Measurements from ENCODE around the gene PUS3.

The PUS3 gene, protein sequence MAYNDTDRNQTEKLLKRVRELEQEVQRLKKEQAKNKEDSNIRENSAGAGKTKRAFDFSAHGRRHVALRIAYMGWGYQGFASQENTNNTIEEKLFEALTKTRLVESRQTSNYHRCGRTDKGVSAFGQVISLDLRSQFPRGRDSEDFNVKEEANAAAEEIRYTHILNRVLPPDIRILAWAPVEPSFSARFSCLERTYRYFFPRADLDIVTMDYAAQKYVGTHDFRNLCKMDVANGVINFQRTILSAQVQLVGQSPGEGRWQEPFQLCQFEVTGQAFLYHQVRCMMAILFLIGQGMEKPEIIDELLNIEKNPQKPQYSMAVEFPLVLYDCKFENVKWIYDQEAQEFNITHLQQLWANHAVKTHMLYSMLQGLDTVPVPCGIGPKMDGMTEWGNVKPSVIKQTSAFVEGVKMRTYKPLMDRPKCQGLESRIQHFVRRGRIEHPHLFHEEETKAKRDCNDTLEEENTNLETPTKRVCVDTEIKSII

DNA sequence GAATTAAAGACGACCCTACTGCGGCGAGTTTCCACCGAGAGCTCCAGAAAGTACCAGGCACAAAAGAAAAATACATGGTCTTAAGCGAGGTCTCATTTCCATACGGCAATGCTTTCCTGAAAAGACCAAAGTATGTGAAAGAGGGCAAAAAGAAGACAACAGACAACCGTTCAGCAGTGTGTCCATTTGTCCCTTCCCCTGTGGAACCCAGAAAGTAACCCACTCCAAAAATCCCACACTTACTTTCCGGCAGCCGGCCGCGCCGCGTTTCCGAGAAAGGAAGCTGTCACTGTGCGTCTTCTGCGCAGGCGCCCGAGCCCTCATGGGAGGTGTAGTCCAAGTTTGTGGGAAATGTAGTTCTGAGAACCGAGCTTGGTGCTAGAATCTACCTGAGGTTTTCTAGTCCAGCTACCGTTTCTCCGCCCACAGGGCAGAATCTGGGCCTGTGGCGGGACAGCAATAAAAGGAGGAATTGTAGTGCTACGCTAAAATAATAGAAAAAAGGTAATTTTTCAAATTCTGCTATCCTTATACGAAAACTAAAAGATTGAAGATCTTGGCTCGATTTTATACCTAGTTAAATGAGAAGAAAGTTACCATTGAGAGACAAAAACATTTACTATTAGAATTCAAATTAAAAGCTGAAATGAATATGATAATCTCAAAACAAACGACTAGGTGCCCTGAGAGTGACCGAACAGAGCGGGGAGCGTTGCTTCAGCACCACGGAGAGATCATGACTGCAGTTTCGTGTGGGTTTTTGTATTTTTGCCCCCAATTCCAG, at the start of gene PUS3:
Gene PUS3, minus strand, starts transcription at position 280 of the 784 bp plus-strand sequence. CDS start 6,922 bp downstream, outside the sequence.
- DNase-seq (ENCODE audit: low spot score), result peak; percentile 89

DNA sequence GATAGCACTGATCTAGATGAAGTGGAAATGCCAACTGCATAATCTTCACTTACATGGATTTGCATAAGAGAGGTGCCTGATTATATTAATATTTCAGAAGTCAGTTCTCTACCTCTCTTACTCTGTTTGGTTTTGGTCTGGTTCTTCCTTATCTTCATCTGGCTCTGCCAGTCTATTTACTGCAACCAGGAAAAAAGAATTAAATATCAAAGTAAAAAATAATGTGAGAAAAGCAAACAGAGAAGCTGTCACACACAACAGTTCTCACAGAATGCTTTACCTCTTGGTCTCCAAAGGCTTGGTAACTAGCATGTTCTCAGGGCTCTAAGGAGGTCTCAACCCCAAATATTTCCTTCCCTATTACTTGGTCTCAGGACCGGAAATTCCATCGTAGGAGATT, 49.6 kb upstream of the PUS3 start:
- DNase-seq (ENCODE audit: low spot score), result no peak

DNA sequence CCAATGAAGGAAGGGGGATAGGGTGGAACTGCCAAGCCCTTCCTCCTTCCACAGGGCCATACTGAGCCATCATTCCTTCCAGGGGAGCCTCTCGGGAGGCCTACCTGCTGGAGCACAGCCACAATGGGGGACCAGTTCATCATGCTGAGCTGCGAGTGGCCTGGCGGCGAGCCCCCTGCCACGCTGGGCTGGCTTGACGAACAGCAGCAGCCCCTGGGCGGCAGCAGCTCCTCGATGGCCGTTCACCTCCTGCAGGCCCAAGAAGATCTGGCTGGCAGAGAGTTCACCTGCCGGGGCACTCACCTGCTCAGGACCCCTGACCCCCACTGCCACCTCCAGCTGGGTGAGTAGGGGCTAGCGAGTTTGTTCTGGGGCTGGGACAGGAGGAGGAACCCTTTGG, 48.7 kb upstream of the PUS3 start:
- no peak for DNase-seq (ENCODE audit: low spot score)

DNA sequence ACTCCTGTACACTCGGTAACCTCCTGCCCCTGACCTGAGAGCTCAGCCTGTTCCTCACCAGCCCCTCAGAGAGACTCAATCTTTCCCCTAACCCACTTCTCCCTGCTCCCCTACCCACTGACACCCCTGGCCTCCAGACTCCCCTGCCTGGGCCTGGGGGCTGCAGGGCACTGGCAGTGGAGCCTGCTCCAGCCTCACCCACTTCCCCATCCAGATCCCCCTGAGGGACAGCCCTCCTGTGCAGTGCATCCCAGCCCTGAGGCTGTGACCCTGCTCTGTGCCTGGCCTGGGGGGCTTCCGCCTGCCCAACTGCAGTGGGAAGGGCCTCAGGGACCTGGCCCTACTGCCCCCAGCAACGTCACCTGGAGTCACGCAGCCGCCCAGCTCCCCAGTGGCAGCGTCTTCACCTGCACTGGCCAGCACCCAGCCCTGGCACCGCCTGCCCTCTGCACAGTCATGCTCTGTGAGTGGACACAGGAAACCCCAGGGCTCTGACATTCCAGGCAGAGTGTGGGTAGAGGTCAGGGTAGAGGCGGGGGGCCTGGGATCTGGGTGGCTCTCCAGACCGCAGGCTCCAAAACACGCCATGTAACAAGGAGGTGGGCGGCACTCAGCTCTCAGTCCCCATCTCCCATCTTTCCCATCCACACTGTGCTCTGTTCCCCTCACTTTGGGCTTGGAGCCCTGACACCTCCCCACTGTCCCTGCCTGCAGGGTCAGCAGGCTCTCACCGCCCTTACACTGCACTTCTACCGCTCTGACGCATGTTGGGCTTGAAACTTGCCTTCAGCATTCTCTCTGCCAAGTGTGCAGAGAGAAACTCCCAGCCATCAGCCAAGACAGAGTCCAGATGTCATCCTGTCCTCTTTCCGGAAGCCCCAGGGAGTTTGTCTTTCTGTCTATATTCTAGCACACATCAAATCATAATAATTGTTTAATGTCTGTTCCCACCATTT, 48.0 kb upstream of the PUS3 start:
- no peak for DNase-seq (ENCODE audit: low spot score)

DNA sequence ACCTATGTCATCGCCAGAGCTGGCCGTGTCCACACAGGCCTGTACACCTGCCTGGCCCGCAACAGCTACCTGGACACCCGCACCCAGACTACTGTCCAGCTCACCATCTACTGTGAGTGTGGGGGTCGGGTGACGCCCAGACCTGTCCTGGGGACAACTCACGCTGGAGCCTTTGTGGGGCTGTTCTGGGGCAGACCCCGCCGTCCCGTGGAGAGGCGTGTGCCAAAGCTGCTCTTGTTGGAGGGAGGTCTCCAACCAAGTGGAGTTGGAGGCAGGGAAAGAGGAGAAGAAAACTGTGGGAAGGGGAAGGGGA, 47.1 kb upstream of the PUS3 start:
- no peak for DNase-seq (ENCODE audit: low spot score)

DNA sequence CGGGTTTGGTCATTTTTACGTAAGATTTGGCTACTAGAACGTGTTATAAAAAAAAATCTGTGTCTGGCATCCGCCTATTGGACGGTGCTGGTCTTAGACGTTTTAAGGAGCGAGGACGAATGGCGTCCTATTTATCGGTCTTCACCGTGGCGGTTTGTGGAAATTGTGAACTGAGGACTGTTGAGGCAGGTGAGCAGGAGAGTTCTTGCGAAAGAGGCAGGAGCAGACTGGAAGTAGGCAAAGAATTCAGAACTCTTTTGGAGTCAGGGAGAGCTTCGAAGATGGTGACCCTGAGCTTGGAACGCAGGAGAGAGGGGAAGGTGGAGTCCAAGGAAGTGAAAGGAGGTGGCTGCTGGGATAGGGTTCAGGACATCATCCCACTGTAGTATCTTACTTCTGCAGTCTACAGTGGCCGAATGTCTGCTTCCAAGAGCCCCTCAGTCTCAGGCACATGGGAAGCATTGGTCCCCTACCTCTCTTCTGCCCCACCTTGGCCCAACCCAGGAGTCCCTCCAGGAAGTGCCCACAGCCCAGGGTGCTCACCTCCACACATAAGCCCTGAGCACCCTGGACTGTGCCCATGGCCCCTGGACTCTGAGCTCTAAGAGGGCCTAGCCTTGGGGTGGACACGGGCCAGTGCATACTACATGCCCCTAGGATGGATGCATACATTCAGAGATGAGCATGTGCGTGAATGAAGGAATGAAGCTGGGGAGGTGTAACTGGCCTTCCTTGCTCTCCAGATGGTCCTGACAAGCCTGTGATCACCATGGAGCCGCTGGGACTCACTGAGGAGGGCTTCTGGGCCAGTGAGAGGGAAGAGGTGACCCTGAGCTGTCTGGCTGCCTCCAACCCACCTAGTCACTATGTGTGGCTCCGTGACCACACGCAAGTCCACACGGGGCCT, 46.5 kb upstream of the PUS3 start:
- DNase-seq (ENCODE audit: low spot score), result no peak

DNA sequence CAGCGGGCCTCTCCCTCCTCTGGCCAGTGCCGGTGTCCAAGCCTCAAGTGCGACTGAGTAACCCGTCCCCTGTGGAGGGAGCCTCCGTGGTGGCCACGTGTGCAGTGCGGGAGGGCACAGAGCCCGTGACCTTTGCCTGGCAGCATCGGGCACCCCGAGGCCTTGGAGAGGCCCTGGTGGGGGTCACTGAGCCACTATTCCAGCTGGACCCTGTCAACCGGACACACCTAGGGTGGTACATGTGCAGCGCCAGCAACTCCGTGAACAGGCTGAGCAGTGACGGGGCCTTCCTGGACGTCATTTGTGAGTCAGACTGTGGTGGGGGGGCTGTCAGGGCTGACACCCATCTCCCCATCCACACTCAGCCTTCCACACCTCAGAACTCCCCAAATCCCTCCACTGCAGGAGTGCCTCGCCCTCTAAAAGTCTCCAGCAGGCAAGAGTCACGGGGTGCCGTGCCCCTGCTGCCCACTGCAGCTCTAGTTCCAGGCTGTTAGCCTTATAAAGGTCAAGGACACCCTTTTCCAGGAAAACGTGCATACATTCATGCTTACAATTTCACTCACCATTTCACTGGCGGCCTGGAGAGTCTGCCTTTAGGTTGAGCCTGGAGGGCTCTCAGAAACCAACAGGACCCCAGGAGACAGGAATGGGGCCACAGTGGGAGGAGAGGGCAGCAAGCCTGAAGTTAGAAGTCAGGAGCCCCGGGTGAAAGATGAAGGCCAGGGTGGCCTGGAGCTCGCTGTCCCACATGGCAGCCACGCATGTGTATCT, 45.5 kb upstream of the PUS3 start:
- DNase-seq (ENCODE audit: low spot score), result no peak

DNA sequence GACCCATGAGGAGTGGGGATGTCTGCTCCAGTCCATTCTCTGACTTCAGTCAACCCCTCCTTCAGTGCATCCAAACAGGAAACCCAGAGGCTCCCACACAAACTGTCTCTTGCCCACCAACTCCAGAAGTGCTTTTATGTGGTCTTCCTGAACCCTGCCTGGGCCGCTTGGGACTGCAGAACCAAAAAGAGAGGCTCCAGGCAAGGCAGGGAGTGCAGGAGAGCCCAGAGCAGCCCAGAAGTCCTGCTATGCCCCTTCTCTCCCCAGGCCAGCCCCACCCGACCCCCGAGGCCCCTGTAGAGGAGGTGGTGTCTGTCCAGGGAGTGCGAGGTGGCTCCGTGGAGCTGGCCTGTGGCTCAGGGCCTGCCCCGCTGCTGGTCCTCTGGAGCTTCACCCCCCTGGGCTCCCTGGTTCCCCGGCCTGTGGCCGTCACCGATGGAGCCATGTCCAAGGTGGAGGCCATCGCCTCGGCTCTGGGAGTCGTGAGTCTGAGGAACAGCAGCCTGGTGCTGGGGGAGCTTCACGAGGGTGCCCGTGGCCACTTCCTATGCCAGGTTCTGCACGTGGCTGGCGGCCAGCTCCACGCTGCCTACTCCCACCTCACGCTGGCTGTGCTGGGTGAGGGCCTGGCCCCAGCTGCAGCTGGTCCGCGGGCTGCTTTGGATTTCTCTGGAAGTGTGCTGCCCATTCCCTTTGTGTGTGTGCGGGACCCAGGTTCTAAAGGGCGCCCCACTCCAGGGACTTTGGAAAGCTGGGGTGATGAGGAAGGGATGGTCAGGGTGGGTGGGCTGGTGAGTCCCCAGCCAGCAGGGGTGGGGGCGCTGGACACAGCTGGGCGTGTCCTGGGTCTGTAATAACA, 44.6 kb upstream of the PUS3 start:
- no peak for DNase-seq (ENCODE audit: low spot score)

DNA sequence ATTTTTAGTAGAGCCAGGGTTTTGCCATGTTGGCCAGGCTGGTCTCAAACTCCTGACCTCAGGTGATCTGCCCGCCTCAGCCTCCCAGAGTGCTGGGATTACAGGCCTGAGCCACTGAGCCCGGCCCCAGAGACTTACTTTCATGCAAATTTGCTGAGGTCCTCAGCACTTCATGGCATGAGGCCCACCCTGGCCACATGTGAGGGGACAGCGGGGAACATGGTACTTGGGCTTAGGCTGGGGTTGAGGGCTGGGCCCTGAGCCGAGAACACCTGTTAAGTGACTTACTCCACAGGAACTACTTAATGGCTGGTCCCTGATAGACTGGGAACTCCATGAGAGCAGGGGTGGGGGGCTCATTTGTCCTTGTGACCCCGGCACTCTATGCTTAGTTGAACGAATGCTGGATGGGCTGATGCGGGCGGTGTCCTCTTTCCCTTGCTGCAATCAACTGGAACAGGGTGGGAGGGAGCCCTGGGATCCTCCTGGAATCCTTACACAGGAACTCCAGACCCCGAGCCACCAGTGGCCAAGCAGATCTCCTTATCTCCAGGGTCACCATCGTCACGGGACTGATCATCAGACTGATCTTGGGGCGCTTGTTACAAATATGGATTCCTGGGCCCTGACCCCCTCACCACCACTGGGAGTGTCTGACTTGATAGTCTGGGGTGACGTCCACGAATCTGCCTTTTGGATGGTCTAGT, 43.9 kb upstream of the PUS3 start:
- DNase-seq (ENCODE audit: low spot score), result no peak

DNA sequence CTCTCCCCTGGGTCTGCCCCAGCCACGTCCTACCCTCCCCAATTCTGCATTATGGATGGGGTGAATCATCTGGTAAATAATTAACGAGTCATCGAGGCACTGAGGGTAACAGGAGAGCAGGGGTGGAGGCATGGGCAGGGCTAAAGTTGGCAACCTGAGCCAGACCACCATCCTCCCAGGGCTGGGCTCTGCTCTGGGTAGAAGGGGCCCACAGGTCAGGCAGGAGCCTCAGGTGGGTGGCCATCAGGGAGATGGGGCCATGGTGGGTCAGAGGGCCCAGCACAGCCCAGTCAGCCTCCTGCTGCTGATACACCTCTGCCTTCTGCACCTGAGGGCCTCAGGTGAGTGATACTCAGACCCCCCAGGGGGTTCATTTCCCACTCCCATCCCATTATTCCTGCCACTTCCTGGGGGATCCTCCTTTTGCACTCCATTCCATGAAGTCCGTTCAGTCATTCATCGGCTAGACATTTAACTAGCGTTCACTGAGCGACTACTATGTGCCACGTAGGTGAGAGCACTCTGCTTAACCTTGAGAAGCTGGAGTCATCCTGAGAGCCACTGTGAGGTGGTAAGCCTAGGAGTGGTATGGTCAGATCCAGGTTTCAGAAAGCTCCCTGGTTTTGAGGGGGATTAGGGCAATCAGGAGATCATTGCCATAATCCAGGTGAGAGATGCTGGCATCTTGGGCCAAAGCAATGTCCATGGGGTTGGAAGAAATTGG, 43.0 kb upstream of the PUS3 start, which contains the start of gene VSIG10L2:
Gene VSIG10L2, plus strand, starts transcription at position 248 of the 724 bp plus-strand sequence. Its CDS starts 12 bp downstream, at position 260.
- no peak for DNase-seq (ENCODE audit: low spot score)

DNA sequence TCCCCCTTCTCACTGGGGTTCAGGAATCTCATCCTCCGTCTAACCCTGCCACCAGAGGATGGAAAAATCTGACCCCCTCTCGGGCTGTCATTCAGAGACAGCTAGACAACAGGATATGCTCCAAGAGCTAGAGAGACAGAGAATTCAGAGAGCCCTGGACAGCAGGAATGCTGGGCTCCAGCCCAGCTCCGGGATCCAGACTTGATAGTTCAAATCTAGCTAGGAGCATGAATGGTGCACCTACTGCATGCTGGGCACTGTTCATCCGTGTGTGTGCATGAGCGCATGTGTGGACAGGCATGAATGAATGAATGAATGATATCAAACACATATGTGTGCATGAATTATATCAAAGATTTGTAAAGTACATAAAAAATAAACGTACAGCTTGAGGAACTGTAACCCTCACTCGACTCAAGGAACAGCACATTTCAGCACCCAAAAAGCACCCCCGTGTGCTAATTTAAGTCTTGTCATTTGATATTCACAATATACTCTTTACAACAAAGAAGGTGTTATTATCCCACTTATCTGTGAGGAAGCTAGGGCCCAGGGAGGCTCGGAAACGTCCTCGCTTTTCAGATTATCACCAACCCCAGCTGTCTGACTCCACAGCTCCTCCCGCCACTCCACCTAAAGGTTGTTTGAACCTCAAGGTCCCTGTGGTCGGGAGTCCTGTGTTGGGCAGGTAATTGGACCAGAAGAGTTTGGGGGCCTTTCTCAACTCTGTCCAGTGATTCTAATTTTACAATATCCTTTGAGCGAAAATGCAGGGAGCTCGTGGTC, 42.2 kb upstream of the PUS3 start:
- no peak for DNase-seq (ENCODE audit: low spot score)

DNA sequence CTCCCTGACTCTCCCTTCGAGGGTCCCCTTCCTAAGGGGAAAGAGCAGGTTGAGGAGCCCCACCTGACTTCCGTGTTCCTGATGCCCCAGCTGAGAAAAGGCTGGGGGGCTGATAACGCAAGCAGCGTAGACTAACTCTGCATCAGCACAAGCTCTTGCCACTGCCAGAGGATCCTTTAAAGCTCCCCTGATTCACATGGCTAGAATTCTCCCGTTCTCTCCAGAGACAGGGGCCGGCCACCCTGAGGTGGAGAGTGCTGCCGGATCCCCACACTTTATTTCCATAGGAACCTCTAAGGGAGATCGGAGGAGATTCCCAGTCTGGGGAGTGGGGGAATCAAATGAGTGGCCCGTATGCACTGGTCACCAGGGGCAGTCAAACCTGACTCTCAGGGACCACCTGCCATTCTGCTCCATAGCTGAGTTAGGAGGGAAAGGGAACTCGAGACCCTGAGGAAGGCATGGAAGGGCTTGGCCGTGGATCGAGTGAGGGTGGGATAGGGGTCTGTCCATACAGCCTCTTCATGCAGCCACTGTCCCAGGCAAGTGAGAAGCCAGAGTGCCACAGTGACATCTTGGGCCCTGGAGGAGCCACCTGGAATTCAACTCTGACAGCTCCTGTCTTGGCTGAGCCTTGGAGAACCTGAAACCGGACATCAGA, 41.5 kb upstream of the PUS3 start:
- DNase-seq (ENCODE audit: low spot score), result no peak

DNA sequence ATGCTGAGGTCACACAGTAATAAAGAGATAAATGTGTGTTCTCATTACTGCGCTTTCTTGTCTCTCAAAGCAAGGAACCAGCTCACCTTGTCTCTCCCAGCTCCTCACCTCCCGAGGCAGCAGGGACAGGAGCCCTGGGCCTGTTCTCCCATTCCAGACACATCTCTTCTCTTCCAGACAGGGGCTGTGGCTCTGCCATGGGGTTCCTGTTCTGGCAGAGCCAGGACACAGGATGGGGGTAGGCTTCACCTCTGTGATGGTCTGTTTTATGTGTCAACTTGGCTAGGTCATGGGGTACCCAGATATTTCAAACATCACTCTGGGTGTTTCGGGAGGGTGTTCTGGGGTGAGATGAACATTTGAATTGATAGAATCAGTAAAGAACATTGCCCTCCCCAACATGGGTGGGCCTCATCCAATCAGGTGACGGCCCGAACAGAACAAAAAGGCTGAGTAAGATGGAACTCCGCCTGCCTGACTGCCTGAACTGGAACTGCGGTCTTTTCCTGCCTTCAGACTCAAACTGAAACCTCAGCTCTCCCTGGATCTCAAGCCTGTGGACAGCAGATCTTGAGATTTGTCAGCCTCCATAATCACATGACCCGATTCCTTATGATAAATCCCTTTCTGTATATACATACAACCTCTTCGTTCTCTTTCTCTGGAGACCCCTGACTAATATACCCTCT, 40.8 kb upstream of the PUS3 start:
- no peak for DNase-seq (ENCODE audit: low spot score)

DNA sequence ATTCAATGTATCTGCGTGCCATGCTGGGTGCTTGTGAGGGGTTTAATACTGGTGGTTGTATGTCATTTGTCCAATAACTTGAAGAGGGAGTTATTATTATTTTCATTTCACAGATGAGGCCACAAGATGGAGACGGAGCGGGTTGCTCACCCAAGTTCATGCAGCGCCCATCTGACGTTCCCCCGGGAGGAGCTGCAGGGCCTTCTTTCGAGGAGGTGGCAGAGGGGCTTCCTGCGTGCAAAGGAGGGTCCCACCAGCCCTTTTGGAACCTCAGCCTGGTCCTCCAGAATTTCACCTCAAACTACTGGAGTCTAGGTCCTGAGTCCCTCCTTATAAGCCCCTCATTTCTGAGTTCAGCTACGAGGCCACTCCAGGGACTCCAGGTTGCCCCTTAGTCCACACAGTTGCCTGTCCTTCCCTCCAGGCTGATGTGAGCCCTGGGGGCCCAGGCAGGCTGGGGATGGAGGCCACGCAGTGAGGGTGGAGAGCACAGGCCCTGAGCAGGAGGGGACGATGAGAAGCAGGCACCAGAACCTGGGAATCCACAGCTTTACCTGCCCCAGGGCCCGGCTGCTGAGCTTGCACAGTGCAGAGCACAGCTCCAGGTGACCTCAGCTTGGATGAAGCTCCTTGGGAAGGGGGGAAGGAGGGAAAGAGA, 39.9 kb upstream of the PUS3 start:
- DNase-seq (ENCODE audit: low spot score), result no peak

Data from RKO (cell line).